Keratinocyte (primary cell): Measurements from ENCODE around the gene APBB2. TPM values are rescaled to one million over a fixed set of nuclear protein-coding genes. Genes with fewer than 3 reads are reported as not detected.

Source experiments
- DNase-seq: peaks from one replicate; pipeline ENCODE4 v3.0.0-alpha.2; 2011; ENCODE audit warnings: low read depth, missing footprints, low spot score
- FAIRE-seq: peaks from 2 replicates; lab custom pipeline; 2011; peaks lifted over from hg19 to GRCh38; lab: Jason Lieb, UNC
- H2AFZ ChIP-seq: 2 replicates; pipeline ENCODE4 v1.6.0; 2012; ENCODE audit warnings: low read length, control low read depth, inconsistent platforms; ENCODE audit not compliant: control insufficient read depth
- H3K27ac ChIP-seq: 2 replicates; pipeline ENCODE4 v1.5.1; 2011; ENCODE audit warnings: low read length; ENCODE audit not compliant: control insufficient read depth, insufficient read depth
- H3K27me3 ChIP-seq: 3 replicates; pipeline ENCODE4 v1.6.0; 2011; ENCODE audit warnings: low read length; ENCODE audit not compliant: control insufficient read depth, insufficient read depth; ENCODE audit errors: extremely low read depth
- H3K36me3 ChIP-seq, 2 experiments: 2 replicates in 1 of 2; 3 replicates in 1 of 2; pipeline ENCODE4 v1.5.1; 2011; ENCODE audit warnings: low read length in 2 of 2, mild to moderate bottlenecking in 1 of 2; ENCODE audit not compliant: control insufficient read depth in 2 of 2, insufficient read depth in 2 of 2; ENCODE audit errors: extremely low read depth in 1 of 2
- H3K4me1 ChIP-seq: 3 replicates; pipeline ENCODE4 v1.5.1; 2011; ENCODE audit warnings: low read length; ENCODE audit not compliant: control insufficient read depth, insufficient read depth; ENCODE audit errors: extremely low read depth
- H3K4me2 ChIP-seq: 3 replicates; pipeline ENCODE4 v1.6.0; 2011; ENCODE audit warnings: low read depth, low read length; ENCODE audit not compliant: control insufficient read depth, insufficient read depth; ENCODE audit errors: extremely low read depth
- H3K4me3 ChIP-seq, 3 experiments: fragments of 200-600 bp in 1 of 3; sonication (generic) in 1 of 3; 2 replicates in 2 of 3; 3 replicates in 1 of 3; pipeline ENCODE4 v1.5.1; 2011 to 2016; ENCODE audit warnings: low read length in 3 of 3, mild to moderate bottlenecking in 3 of 3, control low read depth in 2 of 3, inconsistent platforms in 1 of 3, low read depth in 1 of 3, mixed read lengths in 1 of 3, mixed run types in 1 of 3, moderate library complexity in 1 of 3; ENCODE audit not compliant: control insufficient read depth in 2 of 3, insufficient read depth in 2 of 3; ENCODE audit errors: extremely low read depth in 1 of 3
- H3K79me2 ChIP-seq: 2 replicates; pipeline ENCODE4 v1.6.0; 2012; ENCODE audit warnings: low read length; ENCODE audit not compliant: control insufficient read depth, insufficient read depth
- H3K9ac ChIP-seq: 3 replicates; pipeline ENCODE4 v1.6.0; 2011; ENCODE audit warnings: low read length; ENCODE audit not compliant: control insufficient read depth, insufficient read depth; ENCODE audit errors: extremely low read depth
- H3K9me1 ChIP-seq: 3 replicates; pipeline ENCODE4 v1.6.0; 2011; ENCODE audit warnings: low read length; ENCODE audit not compliant: control insufficient read depth, insufficient read depth; ENCODE audit errors: extremely low read depth
- H3K9me3 ChIP-seq: 2 replicates; pipeline ENCODE4 v1.5.1; 2012; ENCODE audit warnings: low read depth, low read length; ENCODE audit not compliant: control insufficient read depth
- H4K20me1 ChIP-seq: 3 replicates; pipeline ENCODE4 v1.6.0; 2011; ENCODE audit warnings: low read length; ENCODE audit not compliant: control insufficient read depth, insufficient read depth; ENCODE audit errors: extremely low read depth
- EZH2 ChIP-seq: IDR thresholded peaks from one replicate; pipeline ENCODE4 v1.6.1; 2012; ENCODE audit warnings: inconsistent platforms, mild to moderate bottlenecking, low read length, moderate library complexity
- dilution Hi-C: fragments of 300-500 bp; cut with MboI; formaldehyde crosslinking; loops from one replicate; pipeline ENCODE4 v1.7.0; 2020; ENCODE audit warnings: low sequenced_read_pairs; ENCODE audit not compliant: extremely low pct_ligation_motif_present
- polyA plus RNA-seq, 5 experiments: library from polyadenylated mRNA; depleted of rRNA in 3 of 5; stranded (reverse) in 3 of 5; stranded (forward) in 1 of 5; unstranded in 1 of 5; fragments of >200 nt; gene quantifications; 1 replicate in 1 of 5; 2 replicates in 3 of 5; 3 replicates in 1 of 5; pipeline versions ENCODE4 v1.2.1 to v1.2.3, GENCODE V29; 2011 to 2012; ENCODE audit warnings: missing spikeins in 2 of 5, low read depth in 1 of 5, low replicate concordance in 1 of 5
- TF ChIP-seq, protein P1 (sequence below), 3 experiments: IDR thresholded peaks in 1 of 3; conservative IDR thresholded peaks in 1 of 3; optimal IDR thresholded peaks in 1 of 3; 2 replicates in 2 of 3; 3 replicates in 1 of 3; pipeline versions ENCODE3 to v1.5.1; 2011; ENCODE audit warnings: low read length in 3 of 3, mild to moderate bottlenecking in 3 of 3, moderate library complexity in 2 of 3, control low read depth in 1 of 3, inconsistent platforms in 1 of 3; ENCODE audit not compliant: insufficient read depth in 2 of 3; ENCODE audit errors: extremely low read depth in 1 of 3

Gene APBB2
- polyA plus RNA-seq, 1 donor (not counting 4 experiments of a cell fraction or from before 2014, with no cell fraction given): 57.3 TPM

DNA sequence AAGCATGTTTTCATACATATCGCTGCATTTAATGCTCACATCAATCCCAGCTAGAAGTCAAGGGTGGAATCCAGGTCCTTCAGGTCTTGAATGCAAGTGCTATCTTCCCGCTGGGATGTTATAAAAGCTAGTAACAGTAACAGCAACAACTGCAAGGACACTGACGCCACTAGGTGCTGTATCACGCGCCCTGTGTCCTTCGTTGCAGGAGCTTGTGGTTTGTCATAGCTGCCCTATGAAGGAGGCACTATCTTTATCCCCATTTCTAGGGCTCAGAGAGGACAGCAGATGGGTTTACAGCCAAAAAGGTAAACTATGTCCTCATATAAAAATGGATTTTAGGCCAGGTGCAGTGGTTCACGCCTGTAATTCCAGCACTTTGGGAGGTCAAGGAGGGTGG lies 261.7 kb downstream of the APBB2 start:
- no peak overlapping the region for H2AFZ ChIP-seq
- H4K20me1 ChIP-seq: no peaks in the 10 kb centered on the region
- no peaks in the 10 kb centered on the region for H3K9me3 ChIP-seq
- DNase-seq (no peak), FAIRE-seq (no peak)
- no peak overlapping the region for H3K27ac ChIP-seq
- H3K36me3 ChIP-seq: peaks cover 3 to 6% of the 10 kb centered on the region in 2 experiments
- H3K27me3 ChIP-seq: no peaks in the 10 kb centered on the region
- H3K79me2 ChIP-seq: peaks cover 3% of the 10 kb centered on the region
- dilution Hi-C loops: no loop called here
- H3K4me2 ChIP-seq: no peak overlapping the region
- TF ChIP-seq, protein P1, sequence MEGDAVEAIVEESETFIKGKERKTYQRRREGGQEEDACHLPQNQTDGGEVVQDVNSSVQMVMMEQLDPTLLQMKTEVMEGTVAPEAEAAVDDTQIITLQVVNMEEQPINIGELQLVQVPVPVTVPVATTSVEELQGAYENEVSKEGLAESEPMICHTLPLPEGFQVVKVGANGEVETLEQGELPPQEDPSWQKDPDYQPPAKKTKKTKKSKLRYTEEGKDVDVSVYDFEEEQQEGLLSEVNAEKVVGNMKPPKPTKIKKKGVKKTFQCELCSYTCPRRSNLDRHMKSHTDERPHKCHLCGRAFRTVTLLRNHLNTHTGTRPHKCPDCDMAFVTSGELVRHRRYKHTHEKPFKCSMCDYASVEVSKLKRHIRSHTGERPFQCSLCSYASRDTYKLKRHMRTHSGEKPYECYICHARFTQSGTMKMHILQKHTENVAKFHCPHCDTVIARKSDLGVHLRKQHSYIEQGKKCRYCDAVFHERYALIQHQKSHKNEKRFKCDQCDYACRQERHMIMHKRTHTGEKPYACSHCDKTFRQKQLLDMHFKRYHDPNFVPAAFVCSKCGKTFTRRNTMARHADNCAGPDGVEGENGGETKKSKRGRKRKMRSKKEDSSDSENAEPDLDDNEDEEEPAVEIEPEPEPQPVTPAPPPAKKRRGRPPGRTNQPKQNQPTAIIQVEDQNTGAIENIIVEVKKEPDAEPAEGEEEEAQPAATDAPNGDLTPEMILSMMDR (optimal IDR thresholded peaks at IDR 0.05 in 1 of 3, IDR thresholded peaks at IDR 0.05 in 1 of 3, conservative IDR thresholded peaks at IDR 0.05 in 1 of 3; ENCODE audit: extremely low read depth in 1 of 3, insufficient read depth in 2 of 3, low read length in 3 of 3): no peak
- TF ChIP-seq EZH2: no peak
- no peaks in the 10 kb centered on the region for H3K4me1 ChIP-seq
- no peaks in the 10 kb centered on the region for H3K9me1 ChIP-seq
- H3K9ac ChIP-seq: no peak overlapping the region
- H3K4me3 ChIP-seq: no peak overlapping the region

DNA sequence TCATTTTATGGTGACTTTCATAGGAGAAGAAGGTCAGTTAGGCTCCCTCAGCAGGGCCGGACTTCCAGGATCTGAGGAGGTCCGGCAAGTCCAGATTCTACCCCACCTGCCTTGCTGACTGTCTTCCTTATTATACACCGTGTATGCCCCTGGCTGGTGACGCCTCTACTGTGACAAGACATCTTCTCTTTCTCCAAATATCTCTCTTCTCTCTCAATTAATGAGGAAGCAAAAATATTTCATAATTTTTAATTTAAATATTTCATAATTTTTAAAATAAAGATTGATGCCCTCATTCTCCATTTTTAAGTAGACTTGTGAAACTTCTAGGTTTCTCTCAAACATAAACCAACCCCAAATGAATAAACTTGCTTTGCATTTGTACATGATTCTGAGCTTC lies 262.1 kb downstream of the APBB2 start:
- no peak overlapping the region for H3K27ac ChIP-seq
- H3K27me3 ChIP-seq: no peaks in the 10 kb centered on the region
- dilution Hi-C loops: no loop called here
- no peak overlapping the region for H3K4me3 ChIP-seq
- FAIRE-seq (no peak), DNase-seq (no peak)
- H3K9me3 ChIP-seq: no peaks in the 10 kb centered on the region
- H3K9me1 ChIP-seq: no peaks in the 10 kb centered on the region
- H4K20me1 ChIP-seq: no peaks in the 10 kb centered on the region
- H2AFZ ChIP-seq: no peak overlapping the region
- H3K4me1 ChIP-seq: no peaks in the 10 kb centered on the region
- no peak overlapping the region for H3K4me2 ChIP-seq
- peaks cover 3% of the 10 kb centered on the region for H3K79me2 ChIP-seq
- no peak overlapping the region for H3K9ac ChIP-seq
- TF ChIP-seq, protein P1 (optimal IDR thresholded peaks at IDR 0.05 in 1 of 3, IDR thresholded peaks at IDR 0.05 in 1 of 3, conservative IDR thresholded peaks at IDR 0.05 in 1 of 3; ENCODE audit: extremely low read depth in 1 of 3, insufficient read depth in 2 of 3, low read length in 3 of 3): no peak
- TF ChIP-seq EZH2: no peak
- peaks cover 3 to 6% of the 10 kb centered on the region in 2 experiments for H3K36me3 ChIP-seq
